ENCODE results near the gene ADGRF3.

DNA sequence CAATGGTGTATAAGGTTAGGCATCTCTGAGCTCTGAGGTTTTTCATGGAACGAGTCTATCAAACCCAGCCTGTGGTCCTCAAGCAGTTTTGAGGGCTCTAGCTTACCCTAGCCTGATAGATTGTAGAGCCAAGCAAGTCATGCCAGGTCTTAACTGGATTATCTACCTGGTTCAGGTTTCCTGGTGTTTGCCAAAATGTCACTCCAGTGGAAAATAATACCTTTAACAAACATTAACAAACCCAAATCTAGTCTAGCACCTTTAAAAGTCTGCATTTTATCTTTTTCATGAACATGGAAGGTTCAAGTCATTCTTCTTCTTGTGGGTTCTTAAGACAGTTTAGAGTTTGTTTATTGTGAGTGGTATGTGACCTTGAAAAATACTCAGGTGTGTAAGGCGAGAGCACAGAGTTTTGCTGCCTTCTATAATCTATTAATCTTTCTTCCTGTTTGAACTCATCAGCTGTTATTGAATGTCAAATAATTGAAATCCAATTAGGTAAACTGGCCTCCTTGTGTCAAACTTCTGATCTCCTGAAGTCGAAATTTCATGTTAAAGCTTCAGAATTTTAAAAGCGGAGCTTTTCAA is 13.4 kb upstream of the ADGRF3 start:
- TF ChIP-seq, protein P1, sequence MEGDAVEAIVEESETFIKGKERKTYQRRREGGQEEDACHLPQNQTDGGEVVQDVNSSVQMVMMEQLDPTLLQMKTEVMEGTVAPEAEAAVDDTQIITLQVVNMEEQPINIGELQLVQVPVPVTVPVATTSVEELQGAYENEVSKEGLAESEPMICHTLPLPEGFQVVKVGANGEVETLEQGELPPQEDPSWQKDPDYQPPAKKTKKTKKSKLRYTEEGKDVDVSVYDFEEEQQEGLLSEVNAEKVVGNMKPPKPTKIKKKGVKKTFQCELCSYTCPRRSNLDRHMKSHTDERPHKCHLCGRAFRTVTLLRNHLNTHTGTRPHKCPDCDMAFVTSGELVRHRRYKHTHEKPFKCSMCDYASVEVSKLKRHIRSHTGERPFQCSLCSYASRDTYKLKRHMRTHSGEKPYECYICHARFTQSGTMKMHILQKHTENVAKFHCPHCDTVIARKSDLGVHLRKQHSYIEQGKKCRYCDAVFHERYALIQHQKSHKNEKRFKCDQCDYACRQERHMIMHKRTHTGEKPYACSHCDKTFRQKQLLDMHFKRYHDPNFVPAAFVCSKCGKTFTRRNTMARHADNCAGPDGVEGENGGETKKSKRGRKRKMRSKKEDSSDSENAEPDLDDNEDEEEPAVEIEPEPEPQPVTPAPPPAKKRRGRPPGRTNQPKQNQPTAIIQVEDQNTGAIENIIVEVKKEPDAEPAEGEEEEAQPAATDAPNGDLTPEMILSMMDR (IDR thresholded peaks at IDR 0.05): no peak
- no peak for TF ChIP-seq POLR2A (IDR thresholded peaks at IDR 0.05)
